Stimulated activated CD4-positive, alpha-beta T cell treated with anti-CD3 and anti-CD28 coated beads, Interleukin-2, amount 100 ng/mL, for 4 hours (primary cell): ENCODE data around the gene CD200.

Experiments used
- DNase-seq: peaks from one replicate; pipeline ENCODE4 v3.0.0-alpha.2; 2020; ENCODE audit warnings: low read depth

Gene CD200, protein sequence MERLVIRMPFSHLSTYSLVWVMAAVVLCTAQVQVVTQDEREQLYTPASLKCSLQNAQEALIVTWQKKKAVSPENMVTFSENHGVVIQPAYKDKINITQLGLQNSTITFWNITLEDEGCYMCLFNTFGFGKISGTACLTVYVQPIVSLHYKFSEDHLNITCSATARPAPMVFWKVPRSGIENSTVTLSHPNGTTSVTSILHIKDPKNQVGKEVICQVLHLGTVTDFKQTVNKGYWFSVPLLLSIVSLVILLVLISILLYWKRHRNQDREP

DNA sequence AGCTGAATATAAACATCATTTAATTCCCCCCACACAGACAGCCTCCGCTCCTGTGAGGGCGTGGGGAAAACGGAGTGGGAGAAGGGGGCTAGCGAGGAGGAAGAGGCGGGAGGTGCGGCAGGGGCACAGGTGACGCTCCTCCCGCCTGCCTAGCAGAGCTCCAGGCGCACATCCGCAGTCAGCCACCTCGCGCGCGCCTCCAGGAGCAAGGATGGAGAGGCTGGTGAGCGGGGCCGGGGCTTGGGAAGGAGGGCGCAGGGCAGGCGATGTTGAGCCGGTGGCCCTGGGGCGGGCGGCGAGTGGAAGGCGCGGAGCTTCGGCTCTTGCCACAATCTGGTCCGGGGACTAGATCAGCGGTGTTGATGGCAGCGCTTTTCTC is at the start of gene CD200:
Gene CD200, plus strand, starts transcription at position 155 of the 379 bp plus-strand sequence. Its CDS starts 57 bp downstream, at position 212.
- DNase-seq: peak; percentile 69

DNA sequence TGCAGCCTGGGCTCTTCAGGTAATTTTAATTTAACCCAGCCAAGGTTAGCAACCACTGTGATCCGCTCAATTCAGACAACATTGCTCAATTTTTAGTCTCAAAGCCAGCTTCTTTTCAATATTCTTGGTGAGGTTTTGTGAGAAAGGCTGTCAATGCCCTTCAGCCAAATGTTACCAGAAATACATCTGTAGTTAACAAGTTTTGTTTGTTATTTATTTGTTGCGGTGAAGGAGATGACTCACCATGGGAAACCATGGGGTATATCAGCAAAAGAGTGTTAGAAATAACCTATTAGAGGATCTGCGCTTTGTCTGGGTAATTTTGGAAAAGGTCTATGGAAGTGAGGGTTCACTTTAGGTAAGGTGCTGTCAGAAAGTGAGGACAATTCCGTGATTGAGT is 43.9 kb upstream of the CD200 start:
- DNase-seq: no peak

DNA sequence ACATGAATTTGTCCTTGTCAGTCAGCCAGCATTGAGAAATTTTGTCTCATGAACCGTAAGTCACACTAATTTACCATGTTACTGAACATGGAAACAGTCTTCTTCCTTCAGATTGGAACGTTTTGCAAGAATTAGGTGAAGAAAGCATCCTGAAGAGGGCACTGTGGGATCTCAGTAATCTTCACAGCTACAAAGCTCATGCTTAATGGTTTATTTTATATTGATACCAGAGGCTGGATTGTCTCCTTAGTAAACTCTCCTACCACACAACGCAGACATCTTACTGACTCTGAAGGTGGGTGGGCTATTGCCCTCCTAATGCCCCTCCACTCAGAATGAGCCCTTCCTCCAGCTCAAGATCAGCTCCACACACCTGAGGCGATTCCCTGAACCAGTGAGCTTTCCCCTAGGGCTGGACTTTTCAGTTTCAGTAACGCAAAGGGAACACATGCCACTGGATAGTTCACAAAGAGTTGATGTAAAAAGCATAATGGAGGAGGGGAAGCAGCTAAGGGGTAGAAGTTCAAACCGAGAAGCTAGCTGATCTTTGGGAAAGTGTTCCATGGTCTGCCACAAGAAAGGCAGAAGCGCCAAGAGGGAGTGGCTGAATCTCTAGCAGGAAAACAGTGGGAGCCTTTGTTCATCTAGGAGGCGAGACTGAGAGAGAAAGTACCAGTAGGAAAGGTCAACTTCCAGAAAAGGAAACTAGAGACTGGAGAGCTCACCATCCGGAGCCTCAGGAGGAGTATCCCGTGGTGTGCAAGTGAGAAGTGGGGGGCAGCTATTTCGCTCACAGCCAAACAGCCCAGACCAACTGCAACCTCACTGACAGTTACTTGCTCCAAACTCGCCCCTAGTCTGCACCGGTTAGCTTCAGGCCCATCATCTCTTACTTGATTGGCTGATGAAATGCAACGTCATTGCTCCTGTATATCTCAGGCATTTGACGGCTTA is 39.3 kb upstream of the CD200 start, which contains the start of gene SLC9C1:
Gene SLC9C1, minus strand, starts transcription at position 849 of the 954 bp plus-strand sequence. CDS start 7,425 bp downstream, outside the sequence.
- DNase-seq: peak; percentile 40

DNA sequence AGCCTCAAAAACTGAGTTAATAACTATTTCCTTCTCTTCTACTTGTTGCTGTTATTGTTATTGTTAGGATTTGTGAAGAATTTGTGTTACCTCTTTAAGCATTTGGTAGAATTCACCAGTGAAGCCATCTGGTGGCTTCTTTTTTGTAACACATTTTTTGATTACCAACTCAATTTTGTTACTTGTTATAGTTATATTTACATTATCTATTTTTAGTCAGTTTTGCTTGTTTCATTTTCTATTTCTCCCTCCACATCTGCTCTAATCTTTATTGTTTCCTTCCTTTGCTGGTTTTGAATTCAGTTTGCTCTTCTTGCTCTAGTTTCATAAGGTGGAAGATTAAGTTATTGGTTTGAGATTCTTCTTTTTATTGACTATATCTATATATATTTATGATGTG is 35.2 kb upstream of the CD200 start:
- no peak for DNase-seq

DNA sequence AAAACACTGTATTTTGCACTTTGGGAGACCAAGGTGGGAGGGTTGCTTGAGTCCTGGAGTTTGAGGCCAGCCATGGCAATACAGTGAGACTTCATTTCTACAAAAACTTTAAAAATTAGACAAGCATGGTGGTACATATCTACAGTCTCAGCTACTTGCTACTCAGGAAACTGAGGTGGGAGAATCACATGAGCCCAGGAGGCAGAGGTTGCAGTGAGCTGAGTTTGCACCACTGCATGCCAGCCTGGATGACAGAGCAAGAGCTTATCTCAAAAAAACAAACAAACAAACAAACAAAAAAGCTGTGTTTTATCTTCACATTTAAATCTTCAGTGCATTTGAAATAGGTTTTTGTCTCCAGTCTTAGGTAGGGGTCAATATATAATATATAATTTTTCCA is 34.2 kb upstream of the CD200 start:
- no peak for DNase-seq

DNA sequence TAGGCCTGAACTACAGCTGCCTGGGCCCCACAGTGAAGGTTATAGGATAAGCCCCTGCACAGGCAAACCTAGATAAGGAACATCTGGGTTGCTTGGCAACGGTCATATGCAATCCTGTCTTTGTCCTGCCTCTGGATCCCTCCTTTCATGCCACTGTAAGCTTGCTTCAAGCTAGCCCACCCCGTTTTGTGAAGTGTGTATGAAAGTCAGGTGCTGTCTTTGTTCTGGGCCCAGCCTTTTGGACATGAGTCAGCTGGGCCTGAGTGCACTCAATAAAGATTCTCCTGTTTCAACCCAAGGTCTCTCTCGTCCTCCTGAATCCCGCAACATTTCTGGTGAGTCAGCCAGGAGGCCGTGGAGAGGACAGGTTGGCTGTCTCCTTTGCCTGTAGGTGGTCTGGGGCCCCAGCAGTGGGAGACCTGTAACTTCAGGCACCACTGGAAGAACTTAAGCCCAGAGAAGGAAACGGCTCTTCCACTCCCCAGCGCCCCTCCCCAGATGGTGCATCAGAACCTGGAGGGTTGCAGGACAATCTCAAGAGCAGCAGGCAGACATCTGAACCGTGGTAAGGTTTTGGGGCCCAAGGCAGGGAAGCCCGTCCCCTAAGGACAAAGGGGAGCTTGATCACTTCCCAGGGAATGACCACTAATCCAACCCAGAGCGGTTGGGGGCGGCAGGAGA is 30.7 kb upstream of the CD200 start:
- no peak for DNase-seq

DNA sequence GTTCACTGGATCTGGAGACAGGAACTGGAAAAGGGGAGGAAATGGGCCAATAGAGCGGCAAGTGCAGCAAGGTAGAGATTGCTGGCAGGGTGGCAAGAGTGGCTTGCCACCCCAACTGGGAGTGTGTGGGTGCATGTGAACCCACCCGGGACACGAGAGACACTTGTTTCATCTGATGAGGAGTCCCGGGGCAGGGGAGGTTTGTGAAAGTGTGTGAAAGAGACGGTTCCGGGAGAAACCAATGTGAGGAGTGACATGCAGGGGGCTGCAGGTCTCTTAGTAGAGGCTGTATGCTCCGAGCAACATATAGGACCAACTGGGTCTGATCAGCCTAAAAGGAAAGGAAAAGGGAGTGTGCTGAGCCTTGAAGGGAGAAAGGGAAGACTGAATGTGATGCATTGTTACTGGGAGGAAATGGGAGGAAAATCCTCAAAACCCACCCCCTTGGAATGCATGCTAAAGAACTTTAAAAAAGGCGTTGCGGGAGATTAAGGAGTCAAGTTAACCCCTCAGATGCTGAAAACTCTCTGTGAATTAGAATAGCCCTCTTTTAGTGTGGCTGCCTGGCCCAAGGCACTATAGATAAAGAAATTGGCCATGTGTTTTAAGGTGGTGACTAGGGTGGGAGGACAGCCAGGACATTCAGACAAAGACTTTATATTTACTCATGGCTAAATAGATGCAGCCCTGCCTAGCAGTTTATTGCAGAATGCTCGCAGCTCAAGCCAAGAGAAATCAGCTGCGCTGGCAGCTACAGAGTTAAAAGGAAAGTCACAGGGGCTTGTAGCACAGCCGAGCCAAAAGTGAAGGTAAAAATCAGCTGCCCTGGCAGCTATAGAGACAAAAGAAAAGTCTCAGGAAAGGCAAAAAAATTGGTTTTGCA is 29.8 kb upstream of the CD200 start:
- no peak for DNase-seq

DNA sequence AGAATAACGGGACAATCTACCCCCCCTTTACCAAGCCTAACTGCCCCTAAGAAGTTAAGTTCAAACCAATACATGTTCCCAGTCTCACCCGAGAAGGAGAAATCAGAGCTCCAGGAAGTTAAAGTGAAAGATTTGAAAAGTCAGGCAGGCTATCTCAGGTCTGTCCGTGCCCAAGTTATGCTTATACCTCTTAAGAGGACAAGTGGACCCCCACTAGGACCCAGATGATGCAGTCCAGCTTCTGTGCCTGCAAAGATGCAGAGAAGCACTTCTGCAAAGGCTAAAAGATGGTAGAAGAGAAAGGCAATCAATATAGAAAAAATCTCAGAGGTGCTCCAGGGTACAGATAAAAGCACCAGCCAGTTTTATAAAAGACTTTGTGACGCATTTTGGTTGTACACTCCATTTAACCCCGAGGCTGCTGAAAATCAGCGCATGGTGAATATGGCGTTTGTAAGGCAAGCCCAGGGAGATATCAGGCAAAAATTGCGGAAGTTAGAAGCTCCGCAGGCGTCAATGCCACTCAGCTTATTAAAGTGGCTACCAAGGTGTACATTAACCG is 29.1 kb upstream of the CD200 start:
- no peak for DNase-seq

DNA sequence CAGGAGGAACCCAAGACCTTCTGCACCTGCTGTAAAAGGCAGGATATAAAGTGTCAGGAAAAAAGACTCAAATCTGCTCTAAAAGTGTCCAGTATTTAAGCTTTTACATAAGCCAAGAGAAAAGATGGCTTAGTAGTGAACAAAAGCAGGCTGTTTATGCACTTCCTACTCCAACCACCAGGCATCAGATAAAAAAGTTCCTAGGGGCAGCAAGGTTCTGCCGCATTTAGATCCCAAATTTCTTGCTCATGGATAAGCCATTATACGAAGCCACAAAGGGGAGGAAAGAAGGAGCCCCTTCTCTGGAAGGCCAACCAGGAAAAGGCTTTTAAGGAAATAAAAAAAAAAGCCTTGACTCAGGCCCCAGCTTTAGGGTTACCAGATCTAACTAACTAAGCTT is 28.3 kb upstream of the CD200 start:
- DNase-seq: no peak

DNA sequence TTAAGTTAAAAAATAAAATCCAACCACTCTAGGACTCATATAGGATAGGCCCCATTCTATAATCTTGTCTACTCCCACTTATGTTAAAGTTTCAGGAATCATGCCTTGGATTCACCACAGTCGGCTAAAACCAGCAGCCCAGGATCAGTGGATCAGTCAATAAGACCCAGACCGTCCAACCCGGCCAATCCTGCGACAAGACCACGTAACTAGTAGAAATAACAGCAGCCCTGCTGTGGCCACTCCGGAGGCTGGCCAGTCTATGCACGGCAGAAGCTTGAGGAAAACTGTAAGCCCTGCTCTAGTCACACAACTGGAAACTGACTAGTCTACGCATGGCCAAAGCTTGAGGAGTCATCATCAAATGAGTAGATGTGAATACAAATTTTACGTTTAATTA is 26.1 kb upstream of the CD200 start:
- DNase-seq: no peak

DNA sequence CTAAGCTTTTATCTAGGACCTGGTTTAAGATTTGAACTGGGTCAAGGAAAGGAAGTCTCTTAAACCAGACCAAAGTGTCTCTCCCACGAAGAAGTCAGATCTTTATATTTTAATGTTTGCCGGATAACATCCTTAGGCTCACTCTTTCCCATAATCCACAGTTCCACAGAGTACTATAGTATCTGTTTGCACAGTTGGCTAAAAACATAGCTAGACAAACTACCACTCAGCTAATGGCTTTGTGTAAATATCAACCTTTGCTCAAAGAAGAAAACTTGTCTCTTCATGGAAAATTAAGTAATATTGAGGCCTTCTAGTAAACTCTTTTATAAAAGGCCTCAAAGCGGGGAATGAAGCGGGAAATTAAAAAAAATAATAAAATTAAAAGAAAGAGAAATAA is 25.4 kb upstream of the CD200 start:
- no peak for DNase-seq

DNA sequence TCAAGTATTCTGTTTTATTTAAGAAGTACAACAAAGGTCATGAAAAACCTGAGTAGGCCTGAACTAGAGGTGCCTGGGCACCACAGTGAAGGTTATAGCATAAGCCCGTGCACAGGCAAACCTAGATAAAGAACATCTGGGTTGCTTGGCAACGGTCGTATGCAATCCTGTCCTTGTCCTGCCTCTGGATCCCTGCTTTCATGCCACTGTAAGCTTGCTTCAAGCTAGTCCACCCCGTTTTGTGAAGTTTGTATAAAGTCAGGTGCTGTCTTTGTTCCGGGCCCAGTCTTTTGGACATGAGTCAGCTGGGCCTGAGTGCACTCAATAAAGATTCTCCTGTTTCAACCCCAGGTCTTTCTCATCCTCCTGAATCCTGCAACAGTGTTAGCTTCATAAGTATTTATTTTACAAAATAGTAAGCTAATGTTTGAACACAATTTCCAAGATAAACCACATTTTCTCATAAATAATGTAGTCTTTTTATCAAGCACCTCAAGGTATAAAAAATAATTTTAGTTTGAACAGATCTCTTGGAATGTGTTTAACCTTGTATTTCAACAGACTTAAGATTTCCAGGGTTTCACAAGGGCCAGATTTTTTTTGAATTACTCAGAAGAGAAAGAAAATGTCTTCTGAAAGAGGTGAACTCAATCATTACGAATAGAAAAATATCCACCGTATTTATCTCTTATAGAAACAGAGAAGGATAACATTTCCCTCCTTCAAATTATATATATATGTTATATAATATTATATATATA is 24.6 kb upstream of the CD200 start:
- DNase-seq: no peak

DNA sequence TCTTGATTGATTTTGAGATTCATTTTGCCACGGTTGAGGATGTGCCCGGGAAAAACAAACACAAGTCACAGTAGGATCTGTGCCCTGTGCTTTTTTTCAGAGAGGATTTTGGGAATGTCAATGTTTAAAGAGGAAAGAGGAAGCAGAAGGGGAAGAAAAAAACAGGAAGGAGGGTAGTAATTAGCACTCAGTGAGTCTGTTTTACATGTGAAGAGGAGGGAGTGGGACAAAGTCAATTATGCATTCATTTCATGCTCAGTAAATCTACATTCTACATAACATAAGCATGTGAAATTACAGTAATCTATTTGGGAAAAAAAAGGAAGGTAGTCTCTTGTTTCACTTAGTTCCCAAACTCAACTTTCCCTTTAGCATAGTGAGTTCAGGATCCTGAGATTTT is 18.3 kb upstream of the CD200 start:
- no peak for DNase-seq

DNA sequence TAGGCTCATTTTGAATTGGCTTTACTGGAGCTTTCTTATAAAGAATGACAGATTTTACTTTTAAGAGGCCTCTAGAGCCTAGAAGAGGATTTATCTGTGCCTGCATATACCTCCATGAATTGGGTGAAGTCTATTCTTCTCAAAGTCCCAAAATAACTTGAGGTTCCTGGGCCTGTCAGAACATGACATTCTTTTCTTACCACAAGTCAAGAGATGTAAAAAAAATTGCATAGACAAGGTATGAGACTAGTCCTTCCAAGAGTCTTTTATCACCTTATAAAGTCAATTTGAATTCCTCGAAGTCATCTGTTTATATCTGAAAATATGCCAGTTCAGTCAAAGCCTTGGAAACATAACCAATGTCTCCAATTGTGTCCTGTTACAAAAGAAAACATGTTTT is 17.2 kb upstream of the CD200 start:
- no peak for DNase-seq

DNA sequence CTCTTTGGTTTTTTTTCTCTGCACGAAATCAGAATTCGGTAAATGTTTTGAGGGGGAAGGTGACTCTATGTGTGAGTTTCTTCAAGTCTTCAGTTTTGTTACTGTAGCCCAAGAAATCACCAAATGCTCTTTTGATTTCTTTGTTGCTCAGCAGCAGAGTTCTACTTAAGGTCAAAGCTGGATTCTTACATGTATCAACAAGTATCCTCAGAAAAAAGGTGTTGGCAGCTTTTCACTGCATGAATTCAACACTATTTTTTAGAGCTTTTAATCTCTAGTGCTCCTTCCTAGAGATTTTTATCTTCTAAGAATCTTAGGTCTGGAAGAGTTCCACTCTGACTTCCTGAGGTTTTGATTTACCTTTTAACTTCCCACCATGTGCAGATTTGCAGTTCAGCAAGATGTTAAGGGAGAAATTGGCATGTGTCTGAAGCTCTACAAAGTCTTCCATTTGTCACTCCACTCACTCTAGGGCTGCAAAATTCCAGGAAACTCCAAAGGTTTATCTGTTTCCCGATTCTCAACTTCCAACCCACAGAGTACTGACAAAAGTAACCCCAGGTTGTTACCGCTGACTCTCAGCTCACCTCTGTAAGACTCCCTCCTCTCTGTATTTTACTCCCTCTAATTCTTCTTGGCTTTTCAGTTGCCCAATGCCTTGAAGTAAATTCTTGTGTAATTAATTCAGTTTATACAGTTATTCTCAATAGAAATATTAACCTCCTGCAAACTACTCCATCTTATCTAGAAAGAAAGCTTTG is 13.3 kb upstream of the CD200 start:
- no peak for DNase-seq

DNA sequence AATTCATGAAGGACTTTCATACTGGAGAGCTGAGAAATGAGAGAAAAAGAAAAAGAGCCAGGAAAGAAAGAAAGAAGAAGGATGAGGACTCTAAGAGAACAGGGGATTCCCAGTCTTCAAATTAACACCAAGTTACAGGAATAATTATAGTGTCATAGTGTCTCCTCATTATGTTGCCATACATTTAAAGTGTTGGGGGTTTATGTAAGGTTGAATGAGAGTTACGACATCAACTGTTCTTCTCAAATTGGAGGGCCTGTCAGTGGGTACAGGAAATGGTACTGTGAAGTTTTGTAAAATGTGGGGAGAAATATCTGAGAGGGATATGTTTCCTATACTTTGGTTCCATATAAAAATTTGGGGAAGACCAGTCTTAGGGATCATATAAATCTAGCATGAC is 12.3 kb upstream of the CD200 start:
- no peak for DNase-seq

DNA sequence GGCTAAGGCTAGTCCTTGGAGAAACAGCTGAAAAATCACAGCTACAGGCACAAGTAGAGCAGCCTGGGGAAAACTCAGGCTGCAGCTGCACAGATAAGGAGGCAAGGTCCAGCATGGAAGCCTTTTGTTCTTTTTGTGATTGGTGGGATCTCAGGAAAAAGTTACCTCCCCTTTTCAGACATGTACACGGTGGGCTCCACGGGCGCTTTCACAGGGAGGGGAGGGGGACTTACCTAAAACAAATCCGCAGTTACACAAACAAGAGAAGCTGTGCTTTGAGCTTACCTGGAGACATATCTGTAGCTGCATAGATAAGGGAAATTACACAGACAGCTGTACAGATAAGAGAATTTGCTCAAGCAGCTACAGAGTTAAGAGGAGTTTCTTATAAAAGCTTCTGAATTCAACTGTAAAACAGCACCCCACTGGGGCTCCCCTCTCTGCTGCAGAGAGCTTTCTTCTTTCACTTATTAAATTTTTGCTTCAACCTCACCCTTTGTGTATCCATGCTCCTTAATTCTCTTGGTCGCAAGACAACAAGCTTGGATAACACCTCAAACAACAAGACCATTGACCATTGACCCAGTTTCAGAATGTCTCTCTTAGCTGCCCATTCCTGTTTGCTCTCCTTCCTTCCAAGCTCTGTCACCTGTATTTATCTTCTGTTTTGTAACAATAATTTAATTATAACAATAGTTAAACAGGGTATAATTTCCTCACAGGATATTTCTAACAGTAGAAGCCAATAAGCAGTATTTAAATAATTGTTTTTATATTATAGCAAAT is 10.9 kb upstream of the CD200 start:
- DNase-seq: no peak

DNA sequence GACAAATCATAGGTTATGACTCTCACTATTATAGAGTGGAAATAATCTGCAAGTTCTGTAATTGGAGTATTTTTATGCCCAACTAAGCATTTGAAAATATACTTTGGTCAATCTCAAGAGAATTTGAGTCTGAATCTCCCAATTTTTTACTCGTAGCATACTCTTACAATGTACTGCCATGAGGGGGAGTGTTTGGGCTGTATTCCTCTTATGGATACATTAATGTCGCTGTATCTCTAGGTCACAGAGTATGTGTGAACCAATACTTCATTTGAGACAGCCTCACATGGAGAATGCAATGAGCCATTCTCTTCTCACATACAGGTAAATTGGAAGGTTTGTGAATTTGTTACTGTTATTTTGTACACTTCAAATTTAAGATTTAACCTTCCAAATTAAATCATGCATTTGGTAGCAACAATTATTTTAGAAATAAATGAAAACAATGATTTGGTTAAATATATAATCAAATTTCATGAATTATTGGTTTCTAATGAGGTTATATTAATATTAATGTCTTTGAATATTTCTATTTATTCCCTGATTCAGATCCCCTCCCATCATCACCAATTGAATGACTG is 5.5 kb upstream of the CD200 start:
- DNase-seq: peak; percentile 31

DNA sequence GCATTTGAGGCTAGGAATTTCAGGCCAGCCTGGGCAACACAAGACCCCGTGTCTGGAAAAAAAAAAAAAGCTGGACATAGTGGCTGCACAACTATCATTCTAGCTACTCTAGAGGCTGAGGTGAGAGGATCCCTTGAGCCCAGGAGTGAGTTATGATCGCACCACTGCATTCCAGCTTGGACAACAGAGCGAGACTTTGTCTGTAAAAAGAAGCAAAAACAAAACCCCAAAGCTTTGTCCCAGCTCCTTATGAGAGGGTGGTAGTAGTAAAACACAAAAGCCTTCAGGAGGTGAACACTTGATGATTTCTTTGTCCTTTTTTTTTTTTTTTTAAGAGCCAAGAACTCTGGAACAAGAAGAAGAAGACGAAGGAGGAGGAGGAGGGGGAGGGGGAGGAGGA is 1.1 kb upstream of the CD200 start:
- DNase-seq: no peak
